GM18951 (cell line): ENCODE results near the gene DENR.

ENCODE experiments used
- POLR2A ChIP-seq: IDR thresholded peaks from 4 replicates; pipeline ENCODE4 v1.6.1; 2011; ENCODE audit warnings: mild to moderate bottlenecking; ENCODE audit not compliant: insufficient read length, insufficient read depth; ENCODE audit errors: extremely low read depth
- in situ Hi-C: fragments of 300-500 bp; cut with MboI; formaldehyde crosslinking; loops from one replicate; pipeline ENCODE4 v1.12.0; 2022; ENCODE audit warnings: low sequenced_read_pairs, mixed read lengths, inconsistent platforms; ENCODE audit not compliant: unreplicated experiment

DENR gene

GRCh38 chr12:122819209-122819785 is 66.7 kb downstream of the DENR start:
- no peak for TF ChIP-seq POLR2A

GRCh38 chr12:122820138-122820537 is 67.5 kb downstream of the DENR start:
- in situ Hi-C loops, result no loop called here
- TF ChIP-seq POLR2A, result no peak

More at GRCh38 chr12:122819209-122819785, 66.7 kb downstream of the DENR start:
- in situ Hi-C loops, result no loop called here
